B cell (primary cell): ENCODE data around the gene ABCB10.
A peak's percentile ranks its signal among the peaks of the same experiment; 100 is the strongest.

ENCODE experiments used
- CTCF ChIP-seq: fragments of 200-600 bp; IDR thresholded peaks from one replicate; pipeline ENCODE4 v1.8.0; 2022; ENCODE audit warnings: antibody characterized with exemption, mild to moderate bottlenecking
- EZH2 ChIP-seq: IDR thresholded peaks from 2 replicates; pipeline ENCODE4 v1.6.1; 2012; ENCODE audit warnings: borderline replicate concordance, low read depth, mild to moderate bottlenecking, moderate library complexity, low read length; ENCODE audit not compliant: insufficient read depth, poor library complexity, severe bottlenecking

GRCh38 chr1:229514578-229515275 is 43.8 kb downstream of the ABCB10 start:
- TF ChIP-seq CTCF (peak; percentile 84), EZH2 (no peak)
